Measurements from ENCODE around the gene LRRC27.
"Not testable (repeated sequence)": the region's sequence is repeated elsewhere in the genome, so short reads cannot be mapped to it uniquely, and the experiment has no call there.

The LRRC27 gene

GRCh38 chr10:132331601-132332432, at the start of gene LRRC27:
LRRC27 (plus strand) TSS chr10:132332193; CDS start chr10:132333525, 1,332 bp downstream.
- peak; percentile 88 to 96 for DNase-seq

DNA sequence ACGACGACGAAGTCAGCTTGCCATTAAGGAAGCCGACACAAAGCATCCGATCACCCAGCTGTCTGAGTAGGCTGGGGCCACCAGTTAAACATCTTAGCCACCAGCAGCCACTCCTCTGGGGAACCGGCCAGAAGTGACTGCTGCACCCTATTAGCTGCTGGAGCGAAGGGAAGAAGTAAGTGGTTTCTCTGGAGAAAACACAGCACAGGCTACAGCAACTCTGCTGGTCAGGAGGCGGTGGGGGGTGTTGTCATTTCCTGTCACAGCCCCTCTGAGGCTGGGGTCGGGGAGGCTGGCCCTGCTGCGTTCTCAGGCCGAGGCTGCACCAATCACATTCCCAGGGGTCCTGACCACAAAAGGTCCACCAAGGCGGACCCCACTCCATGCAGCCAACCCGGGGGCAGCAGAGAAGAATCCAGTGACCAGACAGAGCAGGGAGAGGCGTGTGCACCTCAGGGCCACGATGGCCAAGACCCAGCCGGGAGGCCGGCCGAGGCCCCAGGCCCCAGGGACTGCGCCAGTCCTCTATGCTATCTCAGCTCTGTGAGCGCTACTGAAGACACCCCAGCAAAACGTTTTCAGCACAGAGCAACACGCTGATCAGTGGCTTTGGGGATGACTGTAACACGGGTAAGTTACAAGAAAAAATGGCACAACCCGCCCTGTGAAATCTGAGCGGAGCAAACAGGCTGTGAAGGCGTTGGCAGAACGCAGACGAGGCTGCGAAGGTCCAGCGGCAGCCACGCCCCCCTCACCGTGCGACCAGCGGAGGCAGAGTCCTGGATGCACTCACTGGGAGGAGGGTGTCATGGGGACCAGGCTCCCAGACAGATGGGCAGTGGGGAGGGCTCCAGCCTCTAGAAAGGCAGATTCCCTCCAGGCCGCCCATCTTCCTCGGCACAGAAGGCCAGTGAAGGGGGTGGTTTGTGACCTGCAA, 49.1 kb upstream of the LRRC27 start:
- DNase-seq: no peak

- DNase-seq: no peak
These were observed 48.2 kb upstream of the LRRC27 start for GRCh38 chr10:132283604-132284382.

GRCh38 chr10:132289439-132289838, 42.6 kb upstream of the LRRC27 start:
- DNase-seq: no peak

GRCh38 chr10:132290631-132291030, 41.4 kb upstream of the LRRC27 start:
- no peak for DNase-seq

DNA sequence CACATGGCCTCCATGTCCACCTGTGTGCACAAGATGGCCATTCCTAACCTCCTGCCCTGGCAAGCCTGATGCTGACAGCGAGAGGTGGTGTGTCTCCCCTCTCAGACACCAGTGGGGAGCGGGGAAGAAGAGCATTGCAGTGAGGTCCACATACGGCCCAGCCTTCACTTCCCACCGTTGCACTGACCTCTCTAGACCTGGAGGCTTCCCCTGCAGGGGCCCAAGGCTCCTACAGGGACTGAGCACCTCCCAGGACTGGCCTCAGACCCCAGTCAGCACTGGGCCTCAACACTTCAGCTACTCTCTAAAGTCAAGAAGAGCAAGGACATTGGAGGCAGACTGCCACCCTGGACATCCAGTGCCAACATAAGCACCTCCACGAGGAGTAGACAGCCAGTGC, 40.2 kb upstream of the LRRC27 start:
- DNase-seq: no peak

GRCh38 chr10:132292287-132293200, 39.4 kb upstream of the LRRC27 start:
- DNase-seq: no peak

DNA sequence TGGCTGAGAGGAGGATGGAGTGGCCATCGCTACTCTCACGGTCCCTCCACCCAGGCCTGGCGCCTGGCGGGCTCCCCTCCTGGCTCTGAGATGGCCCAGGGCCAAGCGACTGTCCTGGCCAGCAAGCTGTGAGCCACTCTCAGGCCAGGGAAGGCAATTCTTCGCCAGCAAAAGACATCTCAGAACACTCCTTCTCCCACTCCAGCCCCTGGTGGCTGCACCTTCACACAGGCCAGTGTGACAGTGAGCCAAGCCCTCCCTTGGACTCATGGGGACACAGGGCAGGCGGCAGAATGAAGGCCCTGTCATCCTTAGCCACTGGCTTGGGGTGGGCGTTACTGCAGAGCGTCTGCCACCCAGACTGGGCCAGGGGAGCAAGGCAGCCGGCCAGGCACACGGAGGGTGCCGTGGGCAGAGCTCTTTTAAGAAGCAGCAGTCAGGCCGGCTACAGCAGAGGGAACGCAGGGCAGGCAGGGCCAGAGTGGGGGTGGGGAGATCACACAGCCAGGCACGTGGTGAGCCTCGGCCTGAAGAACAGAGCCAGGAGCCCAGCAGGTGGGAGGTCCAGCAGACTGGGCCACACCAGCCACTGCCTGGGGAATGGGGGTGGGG, 38.7 kb upstream of the LRRC27 start:
- no peak for DNase-seq

GRCh38 chr10:132293813-132294520, 38.0 kb upstream of the LRRC27 start:
- no peak for DNase-seq

- no peak for DNase-seq
These were observed 37.3 kb upstream of the LRRC27 start for GRCh38 chr10:132294561-132295318.

- DNase-seq: not testable (repeated sequence)
These were observed 36.5 kb upstream of the LRRC27 start for GRCh38 chr10:132295481-132295880.

DNA sequence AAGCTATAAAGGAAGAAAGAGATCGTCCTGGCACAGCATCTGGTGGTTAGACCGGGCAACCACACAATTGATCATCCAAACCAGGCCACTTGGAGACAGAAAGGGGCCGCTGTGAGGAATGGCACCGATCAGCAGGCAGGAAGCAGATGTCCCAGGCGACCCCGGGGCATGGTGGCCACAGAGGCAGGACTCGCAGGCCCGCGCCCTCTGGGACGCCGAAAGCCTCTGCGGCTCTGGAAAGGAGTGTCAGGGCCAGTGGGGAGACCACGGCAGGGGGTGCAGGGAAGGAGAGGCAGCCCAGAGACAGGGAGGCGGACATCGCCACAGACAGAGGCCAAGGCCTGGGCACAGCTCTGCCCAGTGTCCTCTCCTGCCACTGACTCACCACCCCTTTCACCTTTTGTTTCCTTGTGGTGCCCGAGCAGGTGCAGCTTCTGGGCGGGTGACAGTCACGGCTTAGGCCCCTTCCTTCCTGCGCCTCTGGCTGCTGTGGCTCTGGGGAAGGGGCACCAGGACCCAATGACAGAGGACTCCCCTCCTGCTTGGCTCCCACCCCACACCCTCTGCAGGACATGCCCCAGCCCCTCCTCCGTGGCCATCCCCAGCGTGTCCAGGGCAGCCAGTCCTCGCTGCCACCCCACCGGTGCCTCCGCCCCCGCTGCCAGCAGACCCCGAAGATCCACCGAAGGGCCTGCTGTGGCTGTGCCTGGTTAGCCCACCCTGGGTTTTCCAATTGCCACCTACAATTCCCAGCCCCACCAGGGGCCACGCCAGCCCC, 35.1 kb upstream of the LRRC27 start:
- DNase-seq: no peak

DNA sequence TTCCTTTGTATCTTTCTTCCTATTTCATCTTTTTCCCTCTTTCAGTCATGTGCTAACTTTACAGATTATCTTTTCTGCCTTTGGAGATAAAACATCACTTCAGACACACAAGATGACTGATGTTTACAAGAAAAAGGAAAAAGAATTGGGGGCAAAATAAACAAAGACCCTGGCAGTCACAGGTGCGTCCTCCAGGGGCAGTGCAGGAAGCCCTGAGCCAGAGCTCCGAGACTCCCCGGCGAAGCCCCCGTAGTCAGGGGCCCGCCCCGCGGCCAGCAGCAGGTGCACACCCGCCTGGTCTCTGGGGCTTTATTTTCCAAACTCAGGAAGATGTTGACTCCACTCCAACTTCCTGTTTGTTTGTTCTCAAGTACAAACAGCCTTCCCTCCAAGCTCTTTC, 34.5 kb upstream of the LRRC27 start:
- no peak for DNase-seq

GRCh38 chr10:132298038-132298881, 33.7 kb upstream of the LRRC27 start:
- DNase-seq: no peak

DNA sequence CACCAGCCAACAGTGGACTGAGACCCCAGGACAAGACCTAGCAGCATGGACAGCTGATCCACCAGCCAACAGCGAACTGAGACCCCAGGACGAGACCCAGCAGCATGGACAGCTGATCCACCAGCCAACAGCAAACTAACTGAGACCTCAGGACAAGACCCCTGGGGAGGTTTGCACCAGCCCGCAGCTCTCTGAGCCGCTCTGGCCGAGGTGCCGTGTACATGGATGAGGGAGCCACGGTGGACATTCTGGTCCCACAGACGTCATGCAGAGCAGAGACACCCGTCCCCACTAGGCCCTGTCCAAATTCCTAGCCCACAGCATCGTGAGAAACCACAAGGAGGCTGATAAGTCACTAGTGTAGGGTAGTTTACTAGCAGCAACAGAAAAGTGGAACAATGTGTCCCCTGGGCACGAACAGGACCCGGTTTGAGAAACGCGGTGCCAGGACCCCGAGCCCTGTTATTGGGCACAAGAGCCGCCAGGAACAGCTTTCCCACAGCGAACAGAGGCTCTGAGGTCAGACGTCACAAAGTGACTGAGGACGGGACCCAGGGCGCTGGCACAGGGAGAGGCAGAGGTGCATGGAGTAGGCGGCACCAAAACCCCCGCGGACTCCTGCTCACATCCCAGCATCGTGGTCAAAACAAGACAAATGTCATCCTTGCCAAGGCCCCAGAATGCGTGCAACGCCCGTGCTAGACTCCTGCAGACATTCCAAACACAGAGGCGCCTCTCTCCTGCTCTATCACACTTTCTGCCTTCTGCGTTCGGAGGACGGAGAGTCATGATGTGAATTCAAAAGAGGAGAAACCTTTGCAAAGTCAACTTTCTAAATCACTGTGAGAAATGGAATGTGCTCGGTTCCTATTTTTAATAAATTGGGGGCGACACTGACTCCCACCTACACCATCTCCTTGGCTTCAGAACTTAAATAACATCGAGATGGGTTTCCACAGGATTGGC, 32.3 kb upstream of the LRRC27 start:
- DNase-seq: no peak

- DNase-seq: no peak
These were observed 31.4 kb upstream of the LRRC27 start for GRCh38 chr10:132300582-132300981.
